Rectal smooth muscle tissue (tissue), 1 donor: Measurements from ENCODE around the gene RNF10.
"Not testable (repeated sequence)": the region's sequence is repeated elsewhere in the genome, so short reads cannot be mapped to it uniquely, and the experiment has no call there.

Experiments
- H3K27ac ChIP-seq: one replicate; pipeline ENCODE4 v1.7.0; 2013; ENCODE audit warnings: low read depth, low read length, inconsistent platforms
- H3K27me3 ChIP-seq: one replicate; pipeline ENCODE4 v1.7.0; 2013; ENCODE audit warnings: low read length; ENCODE audit not compliant: control insufficient read depth, insufficient read depth
- H3K36me3 ChIP-seq: one replicate; pipeline ENCODE4 v1.7.0; 2013; ENCODE audit warnings: low read length; ENCODE audit not compliant: control insufficient read depth, insufficient read depth
- H3K4me1 ChIP-seq: one replicate; pipeline ENCODE4 v1.7.0; 2013; ENCODE audit warnings: low read length; ENCODE audit not compliant: control insufficient read depth, insufficient read depth
- H3K4me3 ChIP-seq: one replicate; pipeline ENCODE4 v1.7.0; 2013; ENCODE audit warnings: low read length
- H3K9ac ChIP-seq: one replicate; pipeline ENCODE4 v1.7.0; 2013; ENCODE audit warnings: low read length

Gene RNF10

GRCh38 chr12:120498870-120499515 is 35.2 kb upstream of the RNF10 start:
- Histone ChIP-seq H3K9ac (no peak overlapping the region), H3K27me3 (no peaks in the 10 kb centered on the region), H3K36me3 (peaks cover 11% of the 10 kb centered on the region), H3K4me3 (no peak overlapping the region), H3K27ac (no peak overlapping the region), H3K4me1 (peaks cover 6% of the 10 kb centered on the region)

DNA sequence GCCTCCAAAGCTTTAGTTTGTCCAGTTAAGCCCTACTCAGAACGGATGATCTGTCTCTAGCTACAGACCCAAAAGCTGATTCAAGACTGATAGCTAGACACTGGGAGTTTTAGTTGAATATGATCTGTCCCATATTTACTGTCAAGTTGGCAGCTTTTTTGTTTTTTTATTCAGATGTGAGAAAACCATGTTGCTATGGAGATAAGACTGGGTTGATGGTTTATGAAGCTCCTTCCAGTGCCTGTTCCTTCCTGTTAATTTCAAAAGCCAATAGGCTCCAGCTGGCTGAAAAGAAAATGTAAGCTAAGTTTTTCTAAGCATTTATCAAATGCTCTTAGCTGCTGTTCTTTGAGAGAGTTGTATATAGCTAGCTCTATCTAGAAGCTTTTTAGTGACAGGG is 33.6 kb upstream of the RNF10 start:
- H3K9ac ChIP-seq = no peak overlapping the region
- no peaks in the 10 kb centered on the region for H3K27me3 ChIP-seq
- H3K27ac ChIP-seq = no peak overlapping the region
- H3K4me3 ChIP-seq = no peak overlapping the region
- peaks cover 6% of the 10 kb centered on the region for H3K4me1 ChIP-seq
- H3K36me3 ChIP-seq = peaks cover 16% of the 10 kb centered on the region

DNA sequence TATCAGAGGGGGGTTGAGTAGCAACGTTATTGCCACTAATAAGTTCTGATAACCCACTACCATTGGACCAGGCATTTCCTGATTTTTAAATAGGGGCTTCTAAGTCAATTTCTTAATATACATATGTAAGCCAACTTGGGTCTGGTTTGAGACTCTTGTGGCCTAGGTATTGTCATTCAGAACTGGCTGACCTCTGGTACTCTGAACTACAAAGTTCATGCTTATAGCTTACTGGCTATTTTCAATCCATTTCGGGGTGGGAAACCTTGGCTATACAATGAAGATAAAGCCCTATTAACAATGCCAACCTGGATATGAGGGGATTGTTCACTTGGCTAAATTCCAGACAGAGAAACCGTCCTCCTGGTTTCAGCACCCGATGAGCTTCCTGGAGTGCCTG is 29.6 kb upstream of the RNF10 start:
- H3K4me1 ChIP-seq = no peaks in the 10 kb centered on the region
- no peaks in the 10 kb centered on the region for H3K27me3 ChIP-seq
- H3K4me3 ChIP-seq = no peak overlapping the region
- H3K9ac ChIP-seq = no peak overlapping the region
- H3K36me3 ChIP-seq = peaks cover 17% of the 10 kb centered on the region
- H3K27ac ChIP-seq = no peak overlapping the region

- Histone ChIP-seq H3K36me3 (peaks cover 13% of the 10 kb centered on the region), H3K4me3 (no peak overlapping the region)
Observed at GRCh38 chr12:120508537-120508936, 25.6 kb upstream of the RNF10 start.

DNA sequence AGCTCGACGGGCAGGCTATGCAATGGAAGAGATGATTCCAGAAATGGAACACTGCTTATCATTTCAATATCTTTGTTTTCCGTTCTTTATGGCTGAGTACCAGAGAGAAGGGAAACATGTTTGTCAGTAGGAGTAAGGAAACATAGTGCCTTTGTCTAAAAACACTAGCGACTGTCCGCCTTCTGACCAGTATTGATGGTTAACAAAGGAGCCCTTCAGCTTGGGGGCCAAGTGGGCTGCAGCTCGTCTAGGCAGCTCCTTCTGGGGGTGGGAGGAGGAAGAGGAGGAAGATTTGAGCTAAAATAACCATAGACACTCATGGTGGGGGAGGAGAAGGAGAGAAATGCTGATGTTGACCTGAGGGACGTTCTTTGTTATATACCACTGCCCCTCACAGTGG is 20.2 kb upstream of the RNF10 start:
- no peaks in the 10 kb centered on the region for H3K27me3 ChIP-seq
- H3K9ac ChIP-seq = no peak overlapping the region
- peaks cover 5% of the 10 kb centered on the region for H3K36me3 ChIP-seq
- H3K4me1 ChIP-seq = no peaks in the 10 kb centered on the region
- H3K27ac ChIP-seq = no peak overlapping the region
- H3K4me3 ChIP-seq = no peak overlapping the region

More at GRCh38 chr12:120508537-120508936, 25.6 kb upstream of the RNF10 start:
- Histone ChIP-seq H3K4me1 (no peaks in the 10 kb centered on the region), H3K27ac (no peak overlapping the region), H3K27me3 (no peaks in the 10 kb centered on the region), H3K9ac (no peak overlapping the region)

- Histone ChIP-seq H3K27me3 (no peaks in the 10 kb centered on the region), H3K9ac (no peak overlapping the region), H3K4me3 (no peak overlapping the region), H3K4me1 (no peaks in the 10 kb centered on the region), H3K36me3 (peaks cover 2% of the 10 kb centered on the region), H3K27ac (no peak overlapping the region)
Observed at GRCh38 chr12:120515496-120515895, 18.7 kb upstream of the RNF10 start.

DNA sequence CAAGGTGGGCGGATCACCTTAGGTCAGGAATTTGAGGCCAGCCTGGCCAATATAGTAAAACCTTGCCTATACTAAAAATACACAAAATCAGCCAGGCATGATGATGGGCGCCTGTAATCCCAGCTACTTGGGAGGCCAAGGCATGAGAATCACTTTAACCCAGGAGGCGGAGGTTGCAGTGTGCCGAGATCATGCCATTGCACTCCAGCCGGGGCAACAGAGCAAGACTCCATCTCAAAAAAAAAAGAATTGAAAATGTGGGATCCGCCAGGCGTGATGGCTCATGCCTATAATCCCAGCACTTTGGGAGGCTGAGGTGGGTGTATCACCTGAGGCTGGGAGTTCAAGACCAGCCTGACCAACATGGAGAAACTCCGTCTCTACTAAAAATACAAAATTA is 14.8 kb upstream of the RNF10 start:
- H3K27me3 ChIP-seq, H3K4me1 ChIP-seq, H3K27ac ChIP-seq, H3K36me3 ChIP-seq, H3K9ac ChIP-seq, H3K4me3 ChIP-seq: not testable (repeated sequence)

DNA sequence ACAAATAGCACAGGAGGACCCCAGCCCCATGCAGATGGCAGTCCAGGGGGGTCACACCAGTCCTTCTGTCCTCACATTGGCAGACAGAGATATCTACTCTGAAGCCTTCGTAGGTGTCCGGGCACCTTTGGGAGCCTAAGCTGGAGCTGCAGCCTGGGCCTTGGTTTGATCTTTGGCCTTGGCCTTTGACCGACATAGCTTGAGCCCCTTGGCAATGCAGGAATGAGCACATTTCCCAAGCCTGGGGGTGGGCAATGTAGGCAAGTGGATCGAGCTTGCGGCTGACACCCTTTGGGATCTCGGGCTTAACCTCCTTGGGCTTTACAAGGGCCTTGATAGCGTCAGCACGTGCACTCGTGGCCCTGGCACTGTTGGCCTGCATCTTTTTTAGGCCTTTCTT is 11.6 kb upstream of the RNF10 start:
- Histone ChIP-seq H3K27ac (no peak overlapping the region), H3K4me1 (no peaks in the 10 kb centered on the region), H3K4me3 (no peak overlapping the region), H3K27me3 (no peaks in the 10 kb centered on the region), H3K9ac (no peak overlapping the region), H3K36me3 (no peaks in the 10 kb centered on the region)

DNA sequence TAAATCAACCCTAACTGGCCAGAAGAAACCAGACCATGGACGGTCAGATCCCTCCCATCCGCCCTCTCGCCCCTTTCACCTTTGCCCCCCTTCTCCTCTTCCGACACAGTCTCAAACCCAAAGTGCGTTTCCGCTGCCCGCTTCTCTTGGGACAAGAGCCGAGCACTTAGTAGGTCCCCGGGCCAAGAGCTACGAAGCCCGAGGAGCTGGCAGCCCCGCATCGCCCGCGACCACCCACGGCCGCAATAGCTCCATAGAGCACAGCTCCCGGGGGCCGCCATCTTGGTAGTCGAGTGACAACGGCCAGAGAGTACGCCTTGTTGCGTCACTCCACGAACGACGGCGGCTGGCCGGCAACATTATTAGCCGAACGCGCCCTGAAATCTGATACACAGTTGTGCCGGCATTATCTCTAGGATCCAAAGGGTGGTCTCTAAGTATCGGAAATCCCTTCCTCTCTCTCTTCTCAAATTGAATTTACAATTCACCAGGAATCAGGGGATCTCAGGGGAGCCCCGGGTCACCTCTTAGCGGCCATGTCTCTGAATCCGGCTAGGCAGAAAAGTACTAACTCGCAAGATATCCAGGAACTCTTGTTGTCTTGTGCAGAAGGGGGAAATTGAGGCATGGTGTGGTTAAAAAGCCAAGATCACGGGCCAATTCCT is 5.2 kb upstream of the RNF10 start, which contains the start of gene COQ5:
COQ5 (minus strand) TSS at position 298 of the 665 bp plus-strand sequence; CDS start at position 281, 17 bp downstream.
- no peaks in the 10 kb centered on the region for H3K36me3 ChIP-seq
- peak within 1 kb of the TSS; percentile 76 for H3K9ac ChIP-seq
- peak within 1 kb of the TSS; percentile 87 for H3K27ac ChIP-seq
- H3K27me3 ChIP-seq = no peaks in the 10 kb centered on the region
- H3K4me1 ChIP-seq = no peaks in the 10 kb centered on the region
- H3K4me3 ChIP-seq = peak within 1 kb of the TSS; percentile 69

DNA sequence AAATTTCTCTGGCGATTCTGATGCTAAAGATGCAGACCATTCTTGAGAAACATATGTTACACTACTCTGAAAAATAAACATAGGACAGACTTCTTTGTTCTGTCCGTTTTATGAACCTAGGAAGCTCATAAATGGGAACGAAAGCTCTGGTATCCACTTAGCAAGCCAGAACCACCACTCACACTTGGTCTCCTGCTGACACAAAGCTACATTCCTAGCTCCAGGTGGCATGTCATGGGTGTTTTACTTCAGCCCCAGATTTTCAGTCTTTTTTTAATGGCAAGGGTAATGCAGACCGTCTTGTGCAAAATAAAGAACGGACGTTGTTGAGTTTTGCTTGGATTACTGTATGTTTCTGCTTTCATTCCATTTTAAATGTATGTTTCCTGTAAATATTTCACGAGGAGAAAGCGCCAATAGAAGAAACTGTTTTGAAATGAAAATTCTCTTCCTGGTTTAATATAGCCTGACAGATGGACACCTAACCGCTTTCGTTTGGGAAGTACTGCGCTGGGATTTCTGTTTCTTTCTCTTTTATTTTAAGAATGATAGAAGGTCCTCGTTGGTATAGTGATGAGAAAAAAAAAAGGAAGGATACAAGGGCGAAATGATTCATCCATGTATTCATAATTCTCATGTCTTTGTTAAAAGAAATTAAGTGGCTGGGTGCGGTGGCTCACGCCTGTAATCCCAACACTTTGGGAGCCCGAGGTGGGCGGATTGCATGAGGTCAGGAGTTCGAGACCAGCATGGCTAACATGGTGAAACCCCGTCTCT is 4.3 kb upstream of the RNF10 start:
- Histone ChIP-seq H3K4me3 (peak overlapping the region; percentile 69), H3K9ac (no peak overlapping the region), H3K4me1 (no peaks in the 10 kb centered on the region), H3K27me3 (no peaks in the 10 kb centered on the region), H3K36me3 (no peaks in the 10 kb centered on the region), H3K27ac (peak overlapping the region; percentile 87)

DNA sequence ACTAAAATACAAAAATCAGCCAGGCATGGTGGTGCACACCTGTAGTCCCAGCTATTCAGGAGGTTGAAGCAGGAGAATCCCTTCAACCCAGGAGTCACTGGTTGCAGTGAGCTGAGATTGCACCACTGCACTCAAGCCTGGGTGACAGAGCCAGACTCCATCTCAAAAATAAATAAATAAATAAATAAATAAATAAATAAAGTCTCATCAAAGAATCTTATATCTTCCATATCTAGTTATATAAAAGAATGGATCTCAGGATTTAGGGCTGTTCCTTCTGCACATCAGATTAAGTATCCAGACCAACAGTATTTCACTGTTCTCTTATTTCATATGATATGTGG is 3.8 kb upstream of the RNF10 start:
- not testable (repeated sequence) for H3K27me3 ChIP-seq, H3K36me3 ChIP-seq, H3K4me1 ChIP-seq, H3K9ac ChIP-seq
- H3K27ac ChIP-seq = peak overlapping the region; percentile 87
- H3K4me3 ChIP-seq = peak overlapping the region; percentile 69

- Histone ChIP-seq H3K9ac (no peak overlapping the region), H3K4me1 (peaks cover 20% of the 10 kb centered on the region), H3K36me3 (peaks cover 3% of the 10 kb centered on the region), H3K27ac (no peak overlapping the region), H3K4me3 (no peak overlapping the region), H3K27me3 (no peaks in the 10 kb centered on the region)
Observed at GRCh38 chr12:120532701-120533238, 1.4 kb upstream of the RNF10 start.
